Measurements from ENCODE around the gene CARMIL3. TPM values are rescaled to one million over a fixed set of nuclear protein-coding genes. Genes with fewer than 3 reads are reported as not detected.
A peak's percentile ranks its signal among the peaks of the same experiment; 100 is the strongest.
"Not testable (repeated sequence)": the region's sequence is repeated elsewhere in the genome, so short reads cannot be mapped to it uniquely, and the experiment has no call there.

CARMIL3 gene
- total and polyA plus RNA-seq, 5 donors from 2014 or later = 0.52 TPM; not detected in 4

GRCh38 chr14:24032727-24033418, 18.9 kb upstream of the CARMIL3 start:
- Mint-ChIP-seq H3K4me3 (peak overlapping the region in 1 of 4 donors; percentile 8), H3K9me3 (peaks cover 0 to 26% (median 6%) of the 10 kb centered on the region in 7 donors), H3K27ac (no peak overlapping the region), H3K27me3 (peaks cover 12% of the 10 kb centered on the region), H3K4me1 (peaks cover 0 to 12% (median 6%) of the 10 kb centered on the region in 4 donors), H3K36me3 (no peaks in the 10 kb centered on the region)
- DNase-seq (no peak), ATAC-seq (ENCODE audit: low read depth in 2 of 2) (no peak)
- peaks cover 6 to 12% of the 10 kb centered on the region in 2 experiments for H3K9me3 ChIP-seq (ENCODE audit: control insufficient read depth in 2 of 2, low read length in 2 of 2)
- no peaks in the 10 kb centered on the region for H3K36me3 ChIP-seq (ENCODE audit: control insufficient read depth, insufficient read depth, low read length)
- H3K4me1 ChIP-seq (ENCODE audit: control insufficient read depth, insufficient read depth, low read length, poor library complexity, severe bottlenecking) = peaks cover 3% of the 10 kb centered on the region
- H3K4me3 ChIP-seq (ENCODE audit: low read depth, low read length) = no peak overlapping the region
- no peak overlapping the region for H3K27ac ChIP-seq (ENCODE audit: insufficient read depth, low read length, poor library complexity, severe bottlenecking)
- H3K27me3 ChIP-seq (ENCODE audit: control insufficient read depth, insufficient read depth, low read length) = no peaks in the 10 kb centered on the region

- not testable (repeated sequence) for H3K36me3 ChIP-seq (ENCODE audit: control insufficient read depth, insufficient read depth, low read length); H3K4me3 ChIP-seq (ENCODE audit: low read depth, low read length); H3K27ac ChIP-seq (ENCODE audit: insufficient read depth, low read length, poor library complexity, severe bottlenecking); H3K36me3 Mint-ChIP-seq; H3K27me3 ChIP-seq (ENCODE audit: control insufficient read depth, insufficient read depth, low read length); DNase-seq; H3K4me1 ChIP-seq (ENCODE audit: control insufficient read depth, insufficient read depth, low read length, poor library complexity, severe bottlenecking); H3K27me3 Mint-ChIP-seq
- peak in 1 of 2 donors; percentile 7 for ATAC-seq (ENCODE audit: low read depth in 2 of 2)
- peak overlapping the region in 1 of 3 donors; percentile 95 for H3K27ac Mint-ChIP-seq
- peaks cover 0 to 12% (median 6%) of the 10 kb centered on the region in 4 donors for H3K4me1 Mint-ChIP-seq
- H3K4me3 Mint-ChIP-seq = peak overlapping the region; percentile 58 to 100 (median 86)
- peaks cover 6 to 12% of the 10 kb centered on the region in 2 experiments for H3K9me3 ChIP-seq (ENCODE audit: control insufficient read depth in 2 of 2, low read length in 2 of 2)
- H3K9me3 Mint-ChIP-seq = peaks cover 0 to 23% (median 5%) of the 10 kb centered on the region in 7 donors
Measured at GRCh38 chr14:24035769-24036168, 16.0 kb upstream of the CARMIL3 start.

GRCh38 chr14:24036169-24036962, 15.4 kb upstream of the CARMIL3 start:
- DNase-seq (peak; percentile 50 to 71 (median 50)), ATAC-seq (ENCODE audit: low read depth in 2 of 2) (peak; percentile 77 to 82)
- Mint-ChIP-seq H3K36me3 (no peaks in the 10 kb centered on the region), H3K9me3 (peaks cover 0 to 17% (median 3%) of the 10 kb centered on the region in 7 donors), H3K27ac (peak overlapping the region; percentile 82 to 99 (median 95)), H3K4me3 (peak overlapping the region; percentile 93 to 100 (median 93)), H3K4me1 (peaks cover 0 to 12% (median 6%) of the 10 kb centered on the region in 4 donors), H3K27me3 (peaks cover 8% of the 10 kb centered on the region)
- Histone ChIP-seq H3K27ac (ENCODE audit: insufficient read depth, low read length, poor library complexity, severe bottlenecking) (peak overlapping the region; percentile 14), H3K36me3 (ENCODE audit: control insufficient read depth, insufficient read depth, low read length) (no peaks in the 10 kb centered on the region), H3K27me3 (ENCODE audit: control insufficient read depth, insufficient read depth, low read length) (no peaks in the 10 kb centered on the region), H3K9me3 (ENCODE audit: control insufficient read depth in 2 of 2, low read length in 2 of 2) (peaks cover 6 to 12% of the 10 kb centered on the region in 2 experiments), H3K4me1 (ENCODE audit: control insufficient read depth, insufficient read depth, low read length, poor library complexity, severe bottlenecking) (peaks cover 3% of the 10 kb centered on the region), H3K4me3 (ENCODE audit: low read depth, low read length) (peak overlapping the region; percentile 48)

- Mint-ChIP-seq H3K4me1 (peaks cover 0 to 12% (median 6%) of the 10 kb centered on the region in 4 donors), H3K4me3 (peak overlapping the region; percentile 93 to 100 (median 93)), H3K27me3 (peaks cover 15% of the 10 kb centered on the region), H3K9me3 (peaks cover 0 to 11% (median 3%) of the 10 kb centered on the region in 7 donors), H3K27ac (peak overlapping the region; percentile 82 to 99 (median 95))
- DNase-seq; H3K36me3 ChIP-seq (ENCODE audit: control insufficient read depth, insufficient read depth, low read length); H3K27me3 ChIP-seq (ENCODE audit: control insufficient read depth, insufficient read depth, low read length); H3K4me1 ChIP-seq (ENCODE audit: control insufficient read depth, insufficient read depth, low read length, poor library complexity, severe bottlenecking); H3K36me3 Mint-ChIP-seq; H3K27ac ChIP-seq (ENCODE audit: insufficient read depth, low read length, poor library complexity, severe bottlenecking); ATAC-seq (ENCODE audit: low read depth in 2 of 2): not testable (repeated sequence)
- Histone ChIP-seq H3K4me3 (ENCODE audit: low read depth, low read length) (peak overlapping the region; percentile 48), H3K9me3 (ENCODE audit: control insufficient read depth in 2 of 2, low read length in 2 of 2) (peaks cover 3 to 11% of the 10 kb centered on the region in 2 experiments)
Measured at GRCh38 chr14:24036963-24037657, 14.7 kb upstream of the CARMIL3 start.

GRCh38 chr14:24037658-24038037, 14.2 kb upstream of the CARMIL3 start:
- no peak overlapping the region for H3K4me3 Mint-ChIP-seq

GRCh38 chr14:24038686-24039085, 13.1 kb upstream of the CARMIL3 start:
- H3K36me3 ChIP-seq (ENCODE audit: control insufficient read depth, insufficient read depth, low read length) = no peaks in the 10 kb centered on the region

More at GRCh38 chr14:24037658-24038037, 14.2 kb upstream of the CARMIL3 start:
- H3K4me1 Mint-ChIP-seq = peaks cover 0 to 12% (median 6%) of the 10 kb centered on the region in 4 donors
- Histone ChIP-seq H3K27ac (ENCODE audit: insufficient read depth, low read length, poor library complexity, severe bottlenecking) (no peak overlapping the region), H3K27me3 (ENCODE audit: control insufficient read depth, insufficient read depth, low read length) (no peaks in the 10 kb centered on the region), H3K36me3 (ENCODE audit: control insufficient read depth, insufficient read depth, low read length) (no peaks in the 10 kb centered on the region), H3K4me1 (ENCODE audit: control insufficient read depth, insufficient read depth, low read length, poor library complexity, severe bottlenecking) (peaks cover 3% of the 10 kb centered on the region), H3K4me3 (ENCODE audit: low read depth, low read length) (no peak overlapping the region), H3K9me3 (ENCODE audit: control insufficient read depth in 2 of 2, low read length in 2 of 2) (peaks cover 2 to 6% of the 10 kb centered on the region in 2 experiments)
- peaks cover 20% of the 10 kb centered on the region for H3K27me3 Mint-ChIP-seq
- peaks cover 0 to 6% (median 0%) of the 10 kb centered on the region in 7 donors for H3K9me3 Mint-ChIP-seq
- H3K36me3 Mint-ChIP-seq = no peaks in the 10 kb centered on the region
- DNase-seq (no peak), ATAC-seq (ENCODE audit: low read depth in 2 of 2) (no peak)
- no peak overlapping the region for H3K27ac Mint-ChIP-seq

GRCh38 chr14:24040692-24041091, 11.1 kb upstream of the CARMIL3 start:
- ATAC-seq (ENCODE audit: low read depth in 2 of 2) (no peak), DNase-seq (no peak)
- no peaks in the 10 kb centered on the region for H3K36me3 ChIP-seq (ENCODE audit: control insufficient read depth, insufficient read depth, low read length)
- no peak overlapping the region for H3K4me3 ChIP-seq (ENCODE audit: low read depth, low read length)
- Mint-ChIP-seq H3K4me1 (peaks cover 0 to 10% (median 6%) of the 10 kb centered on the region in 4 donors), H3K9me3 (peaks cover 0 to 4% (median 0%) of the 10 kb centered on the region in 7 donors), H3K36me3 (no peaks in the 10 kb centered on the region), H3K27me3 (peaks cover 17% of the 10 kb centered on the region), H3K27ac (no peak overlapping the region), H3K4me3 (no peak overlapping the region)
- no peak overlapping the region for H3K27ac ChIP-seq (ENCODE audit: insufficient read depth, low read length, poor library complexity, severe bottlenecking)
- H3K4me1 ChIP-seq (ENCODE audit: control insufficient read depth, insufficient read depth, low read length, poor library complexity, severe bottlenecking) = peaks cover 3% of the 10 kb centered on the region
- H3K27me3 ChIP-seq (ENCODE audit: control insufficient read depth, insufficient read depth, low read length) = no peaks in the 10 kb centered on the region
- H3K9me3 ChIP-seq (ENCODE audit: control insufficient read depth in 2 of 2, low read length in 2 of 2) = no peaks in the 10 kb centered on the region

More at GRCh38 chr14:24038686-24039085, 13.1 kb upstream of the CARMIL3 start:
- Histone ChIP-seq H3K4me3 (ENCODE audit: low read depth, low read length) (no peak overlapping the region), H3K27ac (ENCODE audit: insufficient read depth, low read length, poor library complexity, severe bottlenecking) (no peak overlapping the region), H3K4me1 (ENCODE audit: control insufficient read depth, insufficient read depth, low read length, poor library complexity, severe bottlenecking) (peaks cover 3% of the 10 kb centered on the region), H3K9me3 (ENCODE audit: control insufficient read depth in 2 of 2, low read length in 2 of 2) (no peaks in the 10 kb centered on the region), H3K27me3 (ENCODE audit: control insufficient read depth, insufficient read depth, low read length) (no peaks in the 10 kb centered on the region)
- Mint-ChIP-seq H3K4me3 (no peak overlapping the region), H3K27me3 (peaks cover 15% of the 10 kb centered on the region), H3K9me3 (peaks cover 0 to 6% (median 0%) of the 10 kb centered on the region in 7 donors), H3K27ac (no peak overlapping the region), H3K36me3 (no peaks in the 10 kb centered on the region), H3K4me1 (peaks cover 0 to 12% (median 6%) of the 10 kb centered on the region in 4 donors)
- no peak for ATAC-seq (ENCODE audit: low read depth in 2 of 2)
- DNase-seq = no peak

Measured in CD4-positive, CD25-positive, alpha-beta regulatory T cell (primary cell).